Measurements from ENCODE around the gene ETS1. TPM values are rescaled to one million over a fixed set of nuclear protein-coding genes. Genes with fewer than 3 reads are reported as not detected.

ETS1 gene
- total RNA-seq, 1 experiment from 2014 or later, result 135 TPM

DNA sequence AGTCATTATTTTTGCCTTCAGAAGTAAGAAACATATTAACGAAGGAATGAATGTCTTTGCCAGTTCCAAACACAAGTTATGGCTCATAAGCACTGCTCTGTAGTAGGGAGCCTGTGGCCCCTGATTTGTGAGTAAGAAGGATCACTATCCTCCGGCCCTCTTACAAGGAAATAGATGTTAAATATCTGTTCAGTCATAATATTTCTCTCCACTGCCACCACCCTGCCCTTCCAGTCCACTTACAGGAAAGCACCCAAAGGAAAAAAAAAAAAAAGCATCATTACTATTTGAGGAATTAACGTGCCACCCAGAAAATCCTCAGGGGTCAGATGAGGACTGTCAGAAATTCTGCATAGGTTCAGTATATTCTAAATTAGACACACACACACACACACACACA, 123.4 kb downstream of the ETS1 start:
- H3K27me3 ChIP-seq (ENCODE audit: low read length), result no peaks in the 10 kb centered on the region
- no peak overlapping the region for H3K9ac ChIP-seq (ENCODE audit: low read length)
- no peak overlapping the region for H2AFZ ChIP-seq (ENCODE audit: low read length)
- no peaks in the 10 kb centered on the region for H3K9me2 ChIP-seq (replicated peaks; ENCODE audit: insufficient read depth, low read length)
- H3K27ac ChIP-seq (ENCODE audit: low read length), result 0 out of 2 replicates have a peak overlapping the region, but pooled peaks have one; percentile 13
- DNase-seq, result no peak
- H3K79me2 ChIP-seq (ENCODE audit: low read length), result peaks cover 31% of the 10 kb centered on the region
- no peak overlapping the region for H3K4me3 ChIP-seq (ENCODE audit: low read length)
- H3K4me2 ChIP-seq (ENCODE audit: low read depth, low read length, poor library complexity, severe bottlenecking), result no peak overlapping the region
- H3K4me1 ChIP-seq (ENCODE audit: low read length), result peaks cover 18% of the 10 kb centered on the region
- no peaks in the 10 kb centered on the region for H3K9me3 ChIP-seq (ENCODE audit: low read length)
- peaks cover 26% of the 10 kb centered on the region for H3K36me3 ChIP-seq (ENCODE audit: insufficient read depth, low read length)
- H4K20me1 ChIP-seq (ENCODE audit: insufficient read depth, low read depth, low read length), result peaks cover 12% of the 10 kb centered on the region; the same call in 1 of the 2 replicates

DNA sequence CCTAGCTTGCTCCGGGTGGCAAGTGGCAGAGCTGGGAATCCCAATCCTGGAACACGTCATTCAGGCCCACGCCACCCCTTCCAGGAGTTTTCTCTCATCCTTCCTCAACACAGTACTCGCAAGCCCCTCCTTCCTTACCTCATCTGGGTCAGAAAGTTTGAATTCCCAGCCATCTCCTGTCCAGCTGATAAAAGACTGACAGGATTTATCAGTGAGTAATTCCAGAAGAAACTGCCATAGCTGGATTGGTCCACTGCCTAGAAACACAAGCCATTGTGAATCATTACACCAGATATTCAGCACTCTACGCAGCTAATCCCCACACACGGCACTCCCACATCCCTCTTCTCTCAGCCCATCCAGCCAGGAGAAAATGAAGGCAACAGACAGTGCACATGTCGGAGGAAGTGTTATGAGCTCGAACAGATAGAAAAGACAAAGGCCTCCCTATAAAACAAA, 124.0 kb downstream of the ETS1 start:
- Histone ChIP-seq H3K9me3 (ENCODE audit: low read length) (no peaks in the 10 kb centered on the region), H3K4me3 (ENCODE audit: low read length) (no peak overlapping the region), H2AFZ (ENCODE audit: low read length) (no peak overlapping the region), H3K79me2 (ENCODE audit: low read length) (peaks cover 25% of the 10 kb centered on the region), H3K9me2 (replicated peaks; ENCODE audit: insufficient read depth, low read length) (no peaks in the 10 kb centered on the region), H3K27me3 (ENCODE audit: low read length) (no peaks in the 10 kb centered on the region), H3K36me3 (ENCODE audit: insufficient read depth, low read length) (peaks cover 25% of the 10 kb centered on the region), H4K20me1 (ENCODE audit: insufficient read depth, low read depth, low read length) (peaks cover 12% of the 10 kb centered on the region; the same call in 1 of the 2 replicates), H3K4me2 (ENCODE audit: low read depth, low read length, poor library complexity, severe bottlenecking) (no peak overlapping the region), H3K9ac (ENCODE audit: low read length) (no peak overlapping the region), H3K27ac (ENCODE audit: low read length) (no peak overlapping the region), H3K4me1 (ENCODE audit: low read length) (peaks cover 12% of the 10 kb centered on the region)
- DNase-seq, result no peak

DNA sequence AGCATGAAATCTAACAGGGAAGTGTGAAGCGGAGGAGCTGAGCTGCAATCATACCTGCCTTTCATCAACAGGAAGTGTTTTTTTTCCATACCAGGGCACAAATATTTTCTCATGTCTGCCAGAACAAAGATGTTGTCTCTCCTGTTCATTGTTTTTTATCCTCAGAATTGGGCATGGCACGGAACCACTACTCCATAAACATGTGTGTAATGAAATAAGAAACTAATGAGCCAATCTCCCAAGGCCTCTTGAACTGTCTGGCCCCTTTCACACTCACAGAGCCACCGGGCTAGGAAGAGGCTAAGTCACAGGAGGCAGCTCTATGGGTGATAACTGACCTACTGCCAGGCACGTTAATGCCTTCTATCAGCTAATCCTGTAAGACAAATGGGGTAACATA, 124.4 kb downstream of the ETS1 start:
- H3K4me1 ChIP-seq (ENCODE audit: low read length), result peaks cover 9% of the 10 kb centered on the region
- H3K9ac ChIP-seq (ENCODE audit: low read length), result no peak overlapping the region
- no peaks in the 10 kb centered on the region for H3K27me3 ChIP-seq (ENCODE audit: low read length)
- H3K9me3 ChIP-seq (ENCODE audit: low read length), result no peaks in the 10 kb centered on the region
- peaks cover 25% of the 10 kb centered on the region for H3K36me3 ChIP-seq (ENCODE audit: insufficient read depth, low read length)
- no peak overlapping the region for H2AFZ ChIP-seq (ENCODE audit: low read length)
- no peak overlapping the region for H3K27ac ChIP-seq (ENCODE audit: low read length)
- peaks cover 12% of the 10 kb centered on the region; the same call in 1 of the 2 replicates for H4K20me1 ChIP-seq (ENCODE audit: insufficient read depth, low read depth, low read length)
- no peak overlapping the region for H3K4me3 ChIP-seq (ENCODE audit: low read length)
- no peak overlapping the region for H3K4me2 ChIP-seq (ENCODE audit: low read depth, low read length, poor library complexity, severe bottlenecking)
- no peak for DNase-seq
- no peaks in the 10 kb centered on the region for H3K9me2 ChIP-seq (replicated peaks; ENCODE audit: insufficient read depth, low read length)
- H3K79me2 ChIP-seq (ENCODE audit: low read length), result peaks cover 21% of the 10 kb centered on the region

DNA sequence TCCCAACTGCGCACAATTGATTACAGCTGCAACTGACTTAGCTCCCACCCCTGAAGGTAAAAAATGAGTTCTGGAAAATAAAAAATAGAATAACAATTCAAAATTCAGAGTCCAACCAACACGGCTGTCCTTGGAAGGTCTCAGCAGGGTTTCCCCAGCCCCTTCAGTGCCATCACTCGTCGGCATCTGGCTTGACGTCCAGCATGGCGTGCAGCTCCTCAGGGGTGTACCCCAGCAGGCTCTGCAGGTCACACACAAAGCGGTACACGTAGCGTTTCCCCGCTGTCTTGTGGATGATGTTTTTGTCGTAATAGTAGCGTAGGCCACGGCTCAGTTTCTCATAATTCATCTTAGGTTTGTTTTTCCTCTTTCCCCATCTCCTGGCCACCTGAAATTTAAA, 125.2 kb downstream of the ETS1 start:
- Histone ChIP-seq H3K36me3 (ENCODE audit: insufficient read depth, low read length) (peaks cover 29% of the 10 kb centered on the region), H3K4me1 (ENCODE audit: low read length) (peaks cover 6% of the 10 kb centered on the region), H3K9me2 (replicated peaks; ENCODE audit: insufficient read depth, low read length) (no peaks in the 10 kb centered on the region), H3K4me3 (ENCODE audit: low read length) (no peak overlapping the region), H3K4me2 (ENCODE audit: low read depth, low read length, poor library complexity, severe bottlenecking) (no peak overlapping the region), H3K79me2 (ENCODE audit: low read length) (peaks cover 13% of the 10 kb centered on the region), H3K9me3 (ENCODE audit: low read length) (no peaks in the 10 kb centered on the region), H3K27me3 (ENCODE audit: low read length) (no peaks in the 10 kb centered on the region), H4K20me1 (ENCODE audit: insufficient read depth, low read depth, low read length) (peaks cover 11% of the 10 kb centered on the region; the same call in 1 of the 2 replicates), H3K9ac (ENCODE audit: low read length) (no peak overlapping the region), H3K27ac (ENCODE audit: low read length) (no peak overlapping the region), H2AFZ (ENCODE audit: low read length) (no peak overlapping the region)
- no peak for DNase-seq

DNA sequence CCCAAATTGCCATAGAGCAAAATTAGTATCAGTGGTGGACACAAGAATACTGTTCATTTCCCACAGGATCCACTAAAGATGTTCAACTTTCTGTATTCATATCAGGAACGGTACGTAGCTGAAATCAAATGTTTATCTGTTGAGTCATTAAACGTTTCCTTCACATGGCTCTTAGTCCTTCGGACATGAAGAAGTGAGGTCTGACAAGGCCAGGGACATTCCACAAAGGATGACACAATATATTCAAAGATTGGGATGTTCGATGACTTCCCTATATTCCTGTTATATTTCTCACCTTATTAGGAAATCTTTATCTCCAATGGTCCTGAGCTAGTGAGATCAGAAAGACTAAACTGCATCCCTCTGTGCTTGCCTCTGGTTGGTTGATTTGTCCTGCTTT, 129.0 kb downstream of the ETS1 start:
- Histone ChIP-seq H3K9ac (ENCODE audit: low read length) (no peak overlapping the region), H3K9me2 (replicated peaks; ENCODE audit: insufficient read depth, low read length) (no peaks in the 10 kb centered on the region), H3K4me2 (ENCODE audit: low read depth, low read length, poor library complexity, severe bottlenecking) (no peak overlapping the region), H3K27ac (ENCODE audit: low read length) (no peak overlapping the region), H3K36me3 (ENCODE audit: insufficient read depth, low read length) (peaks cover 28% of the 10 kb centered on the region), H3K79me2 (ENCODE audit: low read length) (no peaks in the 10 kb centered on the region), H3K4me3 (ENCODE audit: low read length) (no peak overlapping the region), H3K4me1 (ENCODE audit: low read length) (peaks cover 43% of the 10 kb centered on the region), H3K27me3 (ENCODE audit: low read length) (no peaks in the 10 kb centered on the region), H4K20me1 (ENCODE audit: insufficient read depth, low read depth, low read length) (no peaks in the 10 kb centered on the region), H3K9me3 (ENCODE audit: low read length) (no peaks in the 10 kb centered on the region), H2AFZ (ENCODE audit: low read length) (no peak overlapping the region)
- DNase-seq, result no peak

DNA sequence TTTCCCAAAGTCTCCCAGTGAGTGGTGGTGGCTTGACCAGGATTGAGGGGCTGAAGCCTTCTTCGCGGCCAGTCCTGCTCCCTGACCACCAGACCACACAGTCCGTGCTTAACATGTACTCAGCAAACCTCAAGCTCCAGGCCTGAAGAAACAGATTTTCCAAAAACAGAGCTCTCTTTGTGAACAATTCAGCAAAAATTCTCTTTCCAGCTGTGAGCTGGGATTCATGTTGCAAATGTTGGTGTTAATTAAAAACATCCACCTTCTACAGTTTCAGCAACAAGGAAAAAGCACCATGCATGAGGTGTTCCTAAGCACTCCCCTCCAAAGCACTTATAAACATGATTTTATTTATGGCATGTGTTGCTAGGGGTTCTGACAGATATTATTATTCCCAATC, 129.5 kb downstream of the ETS1 start:
- DNase-seq, result no peak
- 0 out of 2 replicates have a peak overlapping the region, but pooled peaks have one; percentile 13 for H3K27ac ChIP-seq (ENCODE audit: low read length)

DNA sequence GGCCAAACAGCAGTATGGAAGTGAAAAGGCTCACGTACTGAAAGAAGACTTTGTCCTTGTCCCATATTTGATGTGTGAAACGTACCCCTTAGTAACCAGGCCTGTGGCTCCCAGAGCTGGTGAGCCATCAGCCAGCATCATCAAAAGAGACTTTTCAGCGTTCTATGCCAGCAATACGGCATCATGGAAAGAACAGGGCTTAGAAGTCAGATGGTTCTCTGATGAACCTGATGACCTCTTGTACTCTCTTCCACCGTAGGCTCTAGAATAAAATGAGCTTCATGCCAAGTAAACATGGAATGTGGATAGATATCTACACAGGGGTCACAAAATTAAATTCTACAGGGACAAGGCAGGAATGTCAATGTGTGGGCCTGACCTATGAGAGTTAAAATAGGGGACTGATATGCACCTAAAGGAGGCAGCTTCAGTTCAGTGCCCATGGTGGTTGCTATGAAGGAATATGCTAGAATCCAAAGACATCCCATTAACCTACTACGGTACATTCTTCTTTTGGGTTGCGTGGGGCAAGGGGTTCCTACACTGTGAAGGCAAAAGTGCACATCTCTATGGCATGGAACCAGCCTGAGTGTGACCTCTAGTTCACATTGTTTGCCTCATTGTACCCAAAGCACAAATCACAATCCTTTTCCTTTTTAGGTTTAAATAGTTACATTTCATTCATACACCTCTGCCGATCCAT, 130.6 kb downstream of the ETS1 start:
- no peaks in the 10 kb centered on the region for H3K9me2 ChIP-seq (replicated peaks; ENCODE audit: insufficient read depth, low read length)
- H3K79me2 ChIP-seq (ENCODE audit: low read length), result no peaks in the 10 kb centered on the region
- H3K27me3 ChIP-seq (ENCODE audit: low read length), result no peaks in the 10 kb centered on the region
- no peak overlapping the region for H3K4me3 ChIP-seq (ENCODE audit: low read length)
- no peaks in the 10 kb centered on the region for H4K20me1 ChIP-seq (ENCODE audit: insufficient read depth, low read depth, low read length)
- H2AFZ ChIP-seq (ENCODE audit: low read length), result no peak overlapping the region
- DNase-seq, result no peak
- H3K9ac ChIP-seq (ENCODE audit: low read length), result no peak overlapping the region
- H3K27ac ChIP-seq (ENCODE audit: low read length), result no peak overlapping the region
- peaks cover 59% of the 10 kb centered on the region for H3K4me1 ChIP-seq (ENCODE audit: low read length)
- H3K36me3 ChIP-seq (ENCODE audit: insufficient read depth, low read length), result peaks cover 25% of the 10 kb centered on the region
- no peaks in the 10 kb centered on the region for H3K9me3 ChIP-seq (ENCODE audit: low read length)
- no peak overlapping the region for H3K4me2 ChIP-seq (ENCODE audit: low read depth, low read length, poor library complexity, severe bottlenecking)

More for the DNA sequence above, 129.5 kb downstream of the ETS1 start:
- Histone ChIP-seq H4K20me1 (ENCODE audit: insufficient read depth, low read depth, low read length) (no peaks in the 10 kb centered on the region), H3K36me3 (ENCODE audit: insufficient read depth, low read length) (peaks cover 27% of the 10 kb centered on the region), H3K27me3 (ENCODE audit: low read length) (no peaks in the 10 kb centered on the region), H3K79me2 (ENCODE audit: low read length) (no peaks in the 10 kb centered on the region), H3K4me3 (ENCODE audit: low read length) (no peak overlapping the region), H3K4me1 (ENCODE audit: low read length) (peaks cover 47% of the 10 kb centered on the region), H3K9ac (ENCODE audit: low read length) (no peak overlapping the region), H3K9me2 (replicated peaks; ENCODE audit: insufficient read depth, low read length) (no peaks in the 10 kb centered on the region), H3K9me3 (ENCODE audit: low read length) (no peaks in the 10 kb centered on the region), H2AFZ (ENCODE audit: low read length) (no peak overlapping the region), H3K4me2 (ENCODE audit: low read depth, low read length, poor library complexity, severe bottlenecking) (no peak overlapping the region)

DNA sequence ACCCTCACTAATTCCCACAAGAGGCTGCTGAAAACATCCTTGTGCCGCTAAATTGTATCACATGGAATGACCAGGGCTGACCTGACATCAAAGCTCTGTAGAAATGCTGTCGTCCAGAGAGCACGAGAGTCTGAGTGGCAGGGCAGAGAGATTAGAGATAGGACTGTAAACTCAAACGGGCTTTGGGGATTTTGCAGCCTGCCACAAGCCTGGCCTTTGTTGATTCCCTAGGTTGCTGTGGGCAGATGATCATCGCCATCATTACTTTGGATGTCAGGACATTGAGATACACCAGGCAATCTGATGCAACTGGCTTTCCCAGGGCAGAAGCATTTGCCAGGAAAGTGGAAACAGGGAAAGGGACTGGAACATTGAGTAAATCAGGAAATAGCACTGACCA, 131.6 kb downstream of the ETS1 start:
- Histone ChIP-seq H3K4me2 (ENCODE audit: low read depth, low read length, poor library complexity, severe bottlenecking) (no peak overlapping the region), H3K9me3 (ENCODE audit: low read length) (no peaks in the 10 kb centered on the region), H3K9me2 (replicated peaks; ENCODE audit: insufficient read depth, low read length) (no peaks in the 10 kb centered on the region), H4K20me1 (ENCODE audit: insufficient read depth, low read depth, low read length) (no peaks in the 10 kb centered on the region), H3K27me3 (ENCODE audit: low read length) (no peaks in the 10 kb centered on the region), H3K4me1 (ENCODE audit: low read length) (peaks cover 67% of the 10 kb centered on the region), H3K36me3 (ENCODE audit: insufficient read depth, low read length) (peaks cover 26% of the 10 kb centered on the region), H3K79me2 (ENCODE audit: low read length) (no peaks in the 10 kb centered on the region), H3K9ac (ENCODE audit: low read length) (no peak overlapping the region), H3K4me3 (ENCODE audit: low read length) (no peak overlapping the region), H2AFZ (ENCODE audit: low read length) (no peak overlapping the region), H3K27ac (ENCODE audit: low read length) (peak overlapping the region; percentile 30; the same call in 1 of the 2 replicates)
- no peak for DNase-seq
